Endodermal cell (in vitro differentiated cells): Measurements from ENCODE around the gene CLK4. TPM values are rescaled to one million over a fixed set of nuclear protein-coding genes. Genes with fewer than 3 reads are reported as not detected.

Experiments used
- DNase-seq: peaks from one replicate; pipeline ENCODE4 v3.0.0-alpha.2; 2017
- H3K27ac ChIP-seq: 2 replicates; pipeline ENCODE4 v1.5.1; 2013; ENCODE audit warnings: mild to moderate bottlenecking, low read depth, low read length, moderate library complexity
- H3K27me3 ChIP-seq: 2 replicates; pipeline ENCODE4 v1.6.1; 2013; ENCODE audit warnings: mild to moderate bottlenecking, low read length, moderate library complexity; ENCODE audit not compliant: insufficient read depth, control insufficient read depth, poor library complexity, severe bottlenecking
- H3K36me3 ChIP-seq: 2 replicates; pipeline ENCODE4 v1.7.0; 2013; ENCODE audit warnings: mild to moderate bottlenecking, low read length, moderate library complexity; ENCODE audit not compliant: control insufficient read depth, insufficient read depth
- H3K4me1 ChIP-seq: one replicate; pipeline ENCODE4 v1.7.0; 2013; ENCODE audit warnings: low read length; ENCODE audit not compliant: control insufficient read depth, insufficient read depth
- H3K4me3 ChIP-seq: 2 replicates; pipeline ENCODE4 v1.5.1; 2013; ENCODE audit warnings: mild to moderate bottlenecking, low read length, moderate library complexity
- H3K9ac ChIP-seq: 2 replicates; pipeline ENCODE4 v1.6.1; 2013; ENCODE audit warnings: mild to moderate bottlenecking, low read length, moderate library complexity; ENCODE audit not compliant: poor library complexity, severe bottlenecking; ENCODE audit errors: extremely low read depth
- H3K9me3 ChIP-seq: 2 replicates; pipeline ENCODE4 v1.6.1; 2013; ENCODE audit warnings: mild to moderate bottlenecking, low read length, moderate library complexity; ENCODE audit not compliant: control insufficient read depth
- H3K27ac Mint-ChIP-seq: 2 replicates; pipeline ENCODE4 v1.8.0; 2020; ENCODE audit warnings: mixed read lengths
- H3K27me3 Mint-ChIP-seq: 2 replicates; pipeline ENCODE4 v1.8.0; 2021; ENCODE audit warnings: mild to moderate bottlenecking, mixed read lengths; ENCODE audit not compliant: insufficient read depth
- H3K36me3 Mint-ChIP-seq: 2 replicates; pipeline ENCODE4 v1.8.0; 2020; ENCODE audit warnings: low read depth, mixed read lengths
- H3K4me1 Mint-ChIP-seq: 2 replicates; pipeline ENCODE4 v1.8.0; 2020; ENCODE audit warnings: mixed read lengths
- H3K4me3 Mint-ChIP-seq: 2 replicates; pipeline ENCODE4 v1.8.0; 2020; ENCODE audit warnings: mild to moderate bottlenecking, moderate library complexity, mixed read lengths
- H3K9me3 Mint-ChIP-seq: 2 replicates; pipeline ENCODE4 v1.8.0; 2020; ENCODE audit warnings: mild to moderate bottlenecking, mixed read lengths
- CTCF ChIP-seq: fragments of 200-600 bp; sonication (generic); conservative IDR thresholded peaks from 2 replicates; pipeline ENCODE4 v1.5.0; 2021; ENCODE audit warnings: antibody characterized with exemption, mild to moderate bottlenecking
- WGBS, 2 experiments: methylation state at CpG; one replicate each; pipeline versions ENCODE4 v1.1.5 to v1.1.7; 2013; ENCODE audit warnings: missing lambda C conversion rate in 2 of 2, mixed read lengths in 1 of 2; ENCODE audit not compliant: insufficient coverage in 1 of 2, insufficient read length in 1 of 2; 5-methylcytosine and 5-hydroxymethylcytosine counted together
- total RNA-seq, 2 donors: library from RNA; stranded (reverse); fragmentation: NEBNext Ultra II Directional in 1 of 2; extraction: Animal tissue kit (Norgen Biotek cat#: 25700) in 1 of 2; gene quantifications; 2 replicates in 1 of 2; 3 replicates in 1 of 2; pipeline ENCODE4 v1.2.1, GENCODE V29; 2021

Gene CLK4
- total RNA-seq, 2 donors from 2014 or later, result 14.9 to 19.4 TPM

- Histone ChIP-seq H3K4me1 (no peaks in the 10 kb centered on the region), H3K4me3 (no peak overlapping the region), H3K27me3 (no peaks in the 10 kb centered on the region), H3K27ac (no peak overlapping the region), H3K9me3 (no peaks in the 10 kb centered on the region), H3K36me3 (no peaks in the 10 kb centered on the region), H3K9ac (no peak overlapping the region)
- Mint-ChIP-seq H3K27ac (no peak overlapping the region), H3K4me1 (no peaks in the 10 kb centered on the region), H3K36me3 (no peaks in the 10 kb centered on the region), H3K27me3 (peaks cover 15% of the 10 kb centered on the region), H3K4me3 (no peak overlapping the region), H3K9me3 (no peaks in the 10 kb centered on the region)
- no peak for DNase-seq
- 83 to 87% methylated on average over 7 to 10 of the region's 10 CpGs for WGBS, 2 experiments
- no peak for TF ChIP-seq CTCF
These were observed 47.0 kb upstream of the CLK4 start for GRCh38 chr5:178673801-178674295.

- H3K27me3 ChIP-seq, result no peaks in the 10 kb centered on the region
- no peaks in the 10 kb centered on the region for H3K36me3 ChIP-seq
- Mint-ChIP-seq H3K4me3 (no peak overlapping the region), H3K36me3 (no peaks in the 10 kb centered on the region), H3K4me1 (no peaks in the 10 kb centered on the region), H3K27ac (no peak overlapping the region), H3K27me3 (peaks cover 18% of the 10 kb centered on the region), H3K9me3 (peaks cover 2% of the 10 kb centered on the region)
- H3K27ac ChIP-seq, result no peak overlapping the region
- no peak overlapping the region for H3K9ac ChIP-seq
- 60% methylated on average over 4 of the region's 4 CpGs; no CpG with 5 or more reads in 1 of the 2 experiments for WGBS, 2 experiments
- H3K9me3 ChIP-seq, result no peaks in the 10 kb centered on the region
- no peak for DNase-seq
- no peak for TF ChIP-seq CTCF
- H3K4me3 ChIP-seq, result no peak overlapping the region
- H3K4me1 ChIP-seq, result no peaks in the 10 kb centered on the region
These were observed 45.8 kb upstream of the CLK4 start for GRCh38 chr5:178672630-178673029.

- no peak overlapping the region for H3K9ac ChIP-seq
- no peak overlapping the region for H3K4me3 ChIP-seq
- DNase-seq, result no peak
- H3K9me3 ChIP-seq, result no peaks in the 10 kb centered on the region
- Mint-ChIP-seq H3K9me3 (peaks cover 2% of the 10 kb centered on the region), H3K27me3 (peaks cover 18% of the 10 kb centered on the region), H3K4me3 (no peak overlapping the region), H3K4me1 (no peaks in the 10 kb centered on the region), H3K36me3 (no peaks in the 10 kb centered on the region), H3K27ac (no peak overlapping the region)
- no peak overlapping the region for H3K27ac ChIP-seq
- H3K36me3 ChIP-seq, result no peaks in the 10 kb centered on the region
- no peak for TF ChIP-seq CTCF
- whole genome bisulfite sequencing, 2 experiments, result 76 to 86% methylated on average over 5 to 7 of the region's 7 CpGs
- no peaks in the 10 kb centered on the region for H3K4me1 ChIP-seq
- H3K27me3 ChIP-seq, result no peaks in the 10 kb centered on the region
These were observed 44.8 kb upstream of the CLK4 start for GRCh38 chr5:178671602-178672144.
